GM08714 (cell line): ENCODE results near the gene ATP6V0D1.

ENCODE experiments used
- H3K4me3 ChIP-seq: fragments of 200-500 bp; sonication (Bioruptor generic); 2 replicates; pipeline ENCODE4 v1.5.1; 2014; ENCODE audit warnings: mild to moderate bottlenecking, low read length, inconsistent platforms
- ZNF274 ChIP-seq: IDR thresholded peaks from 2 replicates; pipeline ENCODE4 v1.6.1; 2012; ENCODE audit warnings: mild to moderate bottlenecking, low read depth, low read length

ATP6V0D1 gene

GRCh38 chr16:67397036-67397801, 83.7 kb downstream of the ATP6V0D1 start:
- H3K4me3 ChIP-seq: no peak overlapping the region
- TF ChIP-seq ZNF274: no peak

- no peak overlapping the region for H3K4me3 ChIP-seq
- TF ChIP-seq ZNF274: no peak
Observed at GRCh38 chr16:67396159-67397035, 84.6 kb downstream of the ATP6V0D1 start.

- H3K4me3 ChIP-seq: no peak overlapping the region
- TF ChIP-seq ZNF274: no peak
Observed at GRCh38 chr16:67395458-67396158, 85.3 kb downstream of the ATP6V0D1 start.

GRCh38 chr16:67395105-67395457, 85.9 kb downstream of the ATP6V0D1 start:
- no peak overlapping the region for H3K4me3 ChIP-seq
- no peak for TF ChIP-seq ZNF274

GRCh38 chr16:67394155-67395104, 86.5 kb downstream of the ATP6V0D1 start:
- no peak for TF ChIP-seq ZNF274
- no peak overlapping the region for H3K4me3 ChIP-seq

GRCh38 chr16:67393788-67394154, 87.2 kb downstream of the ATP6V0D1 start:
- H3K4me3 ChIP-seq: no peak overlapping the region

GRCh38 chr16:67393111-67393787, 87.7 kb downstream of the ATP6V0D1 start, which contains the start of gene TPPP3:
TPPP3 (minus strand) TSS chr16:67393498; CDS start chr16:67391111, 2,387 bp downstream.
- TF ChIP-seq ZNF274: no peak
- H3K4me3 ChIP-seq: no peak within 1 kb of the TSS

More at GRCh38 chr16:67393788-67394154, 87.2 kb downstream of the ATP6V0D1 start:
- no peak for TF ChIP-seq ZNF274

GRCh38 chr16:67392301-67393059, 88.5 kb downstream of the ATP6V0D1 start:
- no peak for TF ChIP-seq ZNF274
- H3K4me3 ChIP-seq: no peak overlapping the region

GRCh38 chr16:67391424-67392300, 89.3 kb downstream of the ATP6V0D1 start:
- no peak overlapping the region for H3K4me3 ChIP-seq
- no peak for TF ChIP-seq ZNF274

- no peak overlapping the region for H3K4me3 ChIP-seq
- TF ChIP-seq ZNF274: no peak
Observed at GRCh38 chr16:67390816-67391423, 90.0 kb downstream of the ATP6V0D1 start.
